Measurements from ENCODE around the gene FBLN2.

GRCh38 chr3:13514639-13515435 is 34.1 kb upstream of the FBLN2 start:
- no peak for TF ChIP-seq CTCF (IDR thresholded peaks at IDR 0.05; ENCODE audit: low read depth, low read length)
- TF ChIP-seq POLR2A (IDR thresholded peaks at IDR 0.05; ENCODE audit: extremely low read depth, insufficient read length), result no peak
- TF ChIP-seq MAX (IDR thresholded peaks at IDR 0.05; ENCODE audit: low read depth, low read length), result no peak
